SK-MEL-5 (cell line): Measurements from ENCODE around the gene MDK. TPM values are rescaled to one million over a fixed set of nuclear protein-coding genes. Genes with fewer than 3 reads are reported as not detected.
"Not testable (repeated sequence)": the region's sequence is repeated elsewhere in the genome, so short reads cannot be mapped to it uniquely, and the experiment has no call there.

Experiments used
- DNase-seq: peaks from one replicate; pipeline ENCODE4 v3.0.0-alpha.2; 2016; ENCODE audit warnings: low read depth, low spot score
- in situ Hi-C: cut with HindIII; loops from 2 replicates; pipeline ENCODE4 v1.10.0; 2016; ENCODE audit warnings: low sequenced_read_pairs, high pct_unique_total_duplicates, low pct_unique_long_range_greater_than_20kb
- total RNA-seq: library from RNA; depleted of rRNA; stranded (reverse); fragments of >200 nt; shearing (Covaris generic); gene quantifications from 2 replicates; pipeline ENCODE4 v1.2.3, GENCODE V29; 2014

The MDK gene
- total RNA-seq, 1 experiment from 2014 or later, result 4.7 TPM

- in situ Hi-C loops, result no loop called here
- no peak for DNase-seq
These were observed 4.2 kb upstream of the MDK start for GRCh38 chr11:46377290-46377689.

GRCh38 chr11:46377831-46378230, 3.6 kb upstream of the MDK start:
- in situ Hi-C loops, result no loop called here
- no peak for DNase-seq

GRCh38 chr11:46378296-46378695, 3.2 kb upstream of the MDK start:
- no peak for DNase-seq
- in situ Hi-C loops, result no loop called here

- in situ Hi-C loops, result no loop called here
- DNase-seq, result no peak
These were observed 2.5 kb upstream of the MDK start for GRCh38 chr11:46378811-46379481.

- in situ Hi-C loops, result not testable (repeated sequence)
These were observed 1.8 kb upstream of the MDK start for GRCh38 chr11:46379482-46380293.

GRCh38 chr11:46380340-46381047, 975 bp upstream of the MDK start:
- DNase-seq, result no peak
- in situ Hi-C loops, result no loop called here

More at GRCh38 chr11:46379482-46380293, 1.8 kb upstream of the MDK start:
- not testable (repeated sequence) for DNase-seq

GRCh38 chr11:46381819-46382645, 563 bp downstream of the MDK start:
- in situ Hi-C loops, result no loop called here
- no peak for DNase-seq

- in situ Hi-C loops, result no loop called here
These were observed 1.4 kb downstream of the MDK start for GRCh38 chr11:46382646-46383403.

GRCh38 chr11:46383404-46383758, 1.9 kb downstream of the MDK start:
- DNase-seq, result no peak
- in situ Hi-C loops, result no loop called here

More at GRCh38 chr11:46382646-46383403, 1.4 kb downstream of the MDK start:
- DNase-seq, result peak; percentile 72

GRCh38 chr11:46383974-46384701, 2.7 kb downstream of the MDK start:
- no peak for DNase-seq
- in situ Hi-C loops, result no loop called here

GRCh38 chr11:46385169-46386004, 3.9 kb downstream of the MDK start:
- no peak for DNase-seq
- in situ Hi-C loops, result no loop called here

GRCh38 chr11:46386005-46386578, 4.6 kb downstream of the MDK start:
- in situ Hi-C loops, result no loop called here
- no peak for DNase-seq

- in situ Hi-C loops, result no loop called here
- DNase-seq, result no peak
These were observed 5.2 kb downstream of the MDK start for GRCh38 chr11:46386674-46387073.

GRCh38 chr11:46387456-46387855, 6.0 kb downstream of the MDK start:
- in situ Hi-C loops, result no loop called here
- DNase-seq, result no peak

- no peak for DNase-seq
These were observed 6.6 kb downstream of the MDK start for GRCh38 chr11:46387919-46388618.

More at GRCh38 chr11:46387919-46388618, 6.6 kb downstream of the MDK start:
- in situ Hi-C loops, result no loop called here
